Measurements from ENCODE around the gene GDF15.

GDF15 gene

DNA sequence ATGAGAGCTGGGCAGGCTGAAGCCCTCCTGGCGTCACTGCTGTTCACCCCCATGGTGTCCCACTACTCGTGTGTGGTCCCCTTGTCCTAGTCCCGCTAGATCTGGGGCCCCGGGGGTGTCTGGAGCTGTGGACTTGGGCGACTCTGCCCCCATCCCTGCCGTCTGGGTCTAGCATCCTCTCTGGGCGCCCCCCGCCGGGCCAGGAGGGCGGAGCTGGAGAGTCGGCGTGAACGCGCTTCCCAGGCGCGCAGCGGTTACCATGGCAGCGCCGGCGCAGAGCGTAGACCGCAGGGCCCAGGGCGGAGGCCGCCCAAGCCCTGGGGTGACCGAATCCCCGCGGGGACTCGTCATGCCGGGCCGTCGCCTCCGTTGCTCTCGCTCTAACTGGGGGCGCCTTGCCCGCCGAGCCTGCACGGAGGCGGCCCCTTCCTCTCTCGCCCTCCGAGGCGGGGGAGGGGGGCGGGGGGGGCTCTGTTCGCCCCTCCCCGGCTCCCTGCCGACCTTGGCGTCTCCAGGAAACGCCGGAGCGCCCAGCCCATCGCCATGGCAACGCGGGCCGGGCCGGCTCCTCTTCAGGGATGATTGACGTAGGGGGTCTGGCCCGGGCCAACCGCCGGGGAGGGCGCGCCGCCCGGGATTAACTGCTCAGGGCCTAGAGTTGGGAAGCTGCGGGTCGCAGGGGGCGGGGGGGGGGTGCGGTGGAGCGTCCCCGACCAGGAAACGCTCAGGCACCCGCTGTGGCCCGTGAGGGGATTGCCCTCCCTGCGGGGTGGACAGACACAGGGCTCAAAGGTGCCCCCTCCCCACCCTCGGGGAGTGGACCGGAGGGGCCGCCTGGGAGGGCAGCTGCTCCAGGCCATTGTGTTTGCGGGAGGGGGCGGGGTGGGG is 43.1 kb downstream of the GDF15 start:
- DNase-seq (ENCODE audit: low spot score) = no peak
- FAIRE-seq = no peak

DNA sequence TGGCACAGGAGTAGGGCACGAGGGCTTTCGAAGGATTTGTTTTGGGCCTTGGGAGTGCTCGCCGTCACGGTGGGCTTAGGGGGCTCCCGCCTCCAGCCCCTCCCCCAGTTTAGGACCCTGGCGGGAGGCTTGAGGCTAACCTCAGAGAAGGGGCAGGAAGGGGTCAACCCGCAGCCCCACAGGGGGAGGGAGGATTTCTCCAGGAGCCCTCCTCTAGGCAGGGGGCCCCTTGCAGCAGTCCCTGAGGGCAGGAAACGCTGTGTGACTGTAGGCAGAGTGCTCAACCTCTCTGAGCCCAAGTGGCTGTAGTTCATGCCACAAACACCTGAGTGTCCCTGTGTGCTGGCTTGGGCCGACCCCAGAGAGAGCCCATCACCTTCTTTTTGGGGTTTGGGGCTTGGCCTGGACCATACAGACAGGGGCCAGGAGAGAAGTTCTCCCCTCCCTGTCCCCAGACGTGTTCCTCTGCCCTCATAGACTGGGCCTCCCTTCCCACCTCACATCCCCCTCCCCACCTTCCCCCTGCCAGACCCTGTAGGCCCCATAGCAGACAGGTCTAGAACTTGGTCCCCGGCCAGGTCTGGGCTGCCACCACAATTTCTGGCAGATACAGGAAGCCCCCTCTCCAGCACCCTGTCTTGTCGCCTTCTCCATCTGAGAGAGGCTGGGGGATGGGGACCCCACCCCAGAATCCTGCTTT is 43.9 kb downstream of the GDF15 start:
- no peak for FAIRE-seq

DNA sequence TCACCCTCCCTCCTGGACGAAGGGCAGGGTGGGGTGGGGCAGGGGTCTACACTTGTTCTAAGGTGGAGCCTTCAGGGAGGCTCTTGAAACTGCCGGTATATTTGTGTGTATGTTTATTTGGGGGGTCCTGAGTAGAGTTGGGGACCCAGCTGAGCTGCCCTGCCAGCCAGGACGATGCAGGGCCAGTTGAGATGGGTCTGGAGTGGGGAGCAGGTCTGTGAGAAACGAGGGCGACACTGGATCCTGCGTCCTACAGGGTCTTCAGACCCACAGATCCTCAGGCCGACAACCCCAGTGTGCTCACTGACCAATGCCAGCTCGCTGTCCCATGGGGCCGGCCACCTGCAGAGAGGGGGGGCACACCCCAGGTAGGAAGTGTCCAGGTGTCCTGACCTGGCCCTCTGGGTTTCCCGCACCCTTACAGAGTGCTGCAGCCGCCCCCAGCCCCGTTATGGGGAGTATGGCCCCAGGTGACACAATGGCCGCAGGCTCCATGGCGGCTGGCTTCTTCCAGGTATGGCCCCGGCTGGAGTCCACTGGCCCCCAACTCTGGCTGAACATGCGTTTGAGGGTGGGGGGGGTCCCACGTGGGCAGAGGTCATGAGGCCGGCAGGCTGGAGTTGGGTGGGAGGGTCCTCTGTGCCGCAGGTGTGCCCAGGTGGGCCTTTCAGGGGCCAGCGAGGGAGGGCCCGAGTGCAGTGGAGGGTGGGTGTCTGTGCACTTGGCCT is 44.6 kb downstream of the GDF15 start:
- FAIRE-seq (no peak), DNase-seq (ENCODE audit: low spot score) (no peak)

More for the DNA sequence above, 43.9 kb downstream of the GDF15 start:
- no peak for DNase-seq (ENCODE audit: low spot score)

DNA sequence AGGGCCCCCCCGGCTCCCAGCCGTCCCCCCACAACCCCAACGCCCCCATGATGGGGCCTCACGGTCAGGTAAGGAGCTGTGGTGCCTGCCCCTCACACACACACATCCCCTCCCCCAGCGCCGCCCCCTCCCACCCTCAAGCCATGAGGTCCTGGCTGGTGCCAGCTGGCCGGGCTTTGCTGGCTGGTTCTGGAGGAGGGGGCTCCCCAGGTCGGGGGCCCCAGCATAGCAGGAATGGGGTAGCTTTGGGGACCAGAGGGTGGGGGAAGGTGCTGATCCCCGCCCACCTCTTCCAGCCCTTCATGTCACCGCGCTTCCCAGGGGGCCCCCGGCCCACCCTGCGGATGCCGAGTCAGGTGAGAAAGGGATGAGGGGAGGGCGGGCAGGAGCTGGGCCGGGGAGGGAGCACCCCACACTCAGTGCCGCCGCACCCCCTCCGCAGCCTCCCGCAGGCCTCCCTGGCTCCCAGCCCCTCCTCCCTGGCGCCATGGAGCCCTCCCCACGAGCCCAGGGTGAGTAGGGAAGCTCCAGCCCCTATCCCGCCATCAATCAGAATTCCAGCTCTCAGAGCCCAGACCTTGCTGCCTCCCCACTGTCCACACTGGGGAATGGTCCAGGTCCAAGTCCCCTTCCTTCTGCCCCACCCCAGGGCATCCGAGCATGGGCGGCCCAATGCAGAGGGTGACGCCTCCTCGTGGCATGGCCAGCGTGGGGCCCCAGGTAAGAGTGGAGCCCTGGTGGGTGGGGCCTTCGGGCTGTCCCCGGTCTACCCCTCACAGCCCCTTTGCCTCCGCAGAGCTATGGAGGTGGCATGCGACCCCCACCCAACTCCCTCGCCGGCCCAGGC is 45.6 kb downstream of the GDF15 start:
- no peak for DNase-seq (ENCODE audit: low spot score)
- FAIRE-seq = no peak

DNA sequence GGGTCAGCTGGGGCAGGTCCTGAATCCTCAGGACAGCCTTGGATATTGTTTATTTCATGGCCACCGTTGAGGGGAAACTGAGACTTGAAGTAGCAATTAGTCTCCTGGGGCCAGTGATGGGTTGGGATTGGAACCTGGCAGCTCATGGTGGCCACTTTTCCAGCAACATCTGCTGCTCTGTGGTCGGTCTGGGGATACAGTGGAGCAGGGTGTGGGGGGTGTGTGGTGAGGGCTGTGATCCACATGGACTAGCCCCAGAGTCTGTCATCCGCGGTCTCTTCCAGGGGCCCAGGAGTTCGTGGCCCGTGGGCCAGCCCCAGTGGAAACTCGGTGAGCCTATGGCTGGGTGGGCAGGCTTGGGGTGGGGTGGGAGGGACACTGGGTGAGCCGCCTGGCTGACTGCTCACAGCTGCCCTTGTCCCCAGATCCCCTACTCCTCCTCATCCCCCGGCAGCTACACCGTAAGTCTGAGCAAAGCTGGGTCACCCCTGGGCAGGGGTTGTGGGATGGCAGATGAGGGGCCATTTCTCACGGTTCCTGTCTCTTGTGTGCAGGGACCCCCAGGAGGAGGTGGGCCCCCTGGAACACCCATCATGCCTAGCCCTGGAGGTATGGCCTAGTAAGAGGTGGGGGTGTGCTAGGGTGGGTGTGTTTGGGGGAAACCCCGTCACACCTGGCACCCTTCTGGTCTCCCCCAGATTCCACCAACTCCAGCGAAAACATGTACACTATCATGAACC is 46.5 kb downstream of the GDF15 start:
- FAIRE-seq = no peak
- no peak for DNase-seq (ENCODE audit: low spot score)

DNA sequence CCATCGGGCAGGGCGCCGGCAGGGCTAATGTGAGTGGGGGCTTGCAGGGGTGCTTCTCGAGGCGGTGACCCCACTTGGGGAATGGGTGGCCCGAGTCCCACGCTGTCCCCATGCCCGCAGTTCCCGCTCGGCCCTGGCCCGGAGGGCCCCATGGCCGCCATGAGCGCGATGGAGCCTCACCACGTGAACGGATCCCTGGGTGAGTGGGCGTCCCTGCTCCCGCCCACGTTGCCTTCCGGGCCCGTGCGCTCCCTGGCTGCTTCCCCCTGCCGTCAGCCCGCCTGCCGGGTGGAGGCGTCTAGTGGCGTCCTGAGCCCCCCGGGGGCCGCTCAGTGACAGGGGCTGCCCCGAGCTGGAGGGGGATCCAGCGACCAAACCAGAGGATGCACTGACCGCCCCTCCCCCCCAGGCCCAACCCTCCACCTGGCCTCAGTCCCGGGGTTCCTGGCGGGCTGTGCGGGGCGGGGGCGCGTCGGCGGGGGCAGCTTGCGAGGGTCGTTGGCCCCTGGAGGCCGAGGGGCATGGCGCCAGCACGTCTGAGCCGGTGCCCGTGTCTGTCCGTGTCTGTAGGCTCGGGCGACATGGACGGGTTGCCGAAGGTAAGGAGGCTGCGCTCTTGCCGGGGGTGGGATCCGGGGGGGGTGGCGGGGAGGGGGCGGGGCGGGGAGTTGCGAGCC is 47.2 kb downstream of the GDF15 start:
- no peak for DNase-seq (ENCODE audit: low spot score)
- FAIRE-seq = no peak

DNA sequence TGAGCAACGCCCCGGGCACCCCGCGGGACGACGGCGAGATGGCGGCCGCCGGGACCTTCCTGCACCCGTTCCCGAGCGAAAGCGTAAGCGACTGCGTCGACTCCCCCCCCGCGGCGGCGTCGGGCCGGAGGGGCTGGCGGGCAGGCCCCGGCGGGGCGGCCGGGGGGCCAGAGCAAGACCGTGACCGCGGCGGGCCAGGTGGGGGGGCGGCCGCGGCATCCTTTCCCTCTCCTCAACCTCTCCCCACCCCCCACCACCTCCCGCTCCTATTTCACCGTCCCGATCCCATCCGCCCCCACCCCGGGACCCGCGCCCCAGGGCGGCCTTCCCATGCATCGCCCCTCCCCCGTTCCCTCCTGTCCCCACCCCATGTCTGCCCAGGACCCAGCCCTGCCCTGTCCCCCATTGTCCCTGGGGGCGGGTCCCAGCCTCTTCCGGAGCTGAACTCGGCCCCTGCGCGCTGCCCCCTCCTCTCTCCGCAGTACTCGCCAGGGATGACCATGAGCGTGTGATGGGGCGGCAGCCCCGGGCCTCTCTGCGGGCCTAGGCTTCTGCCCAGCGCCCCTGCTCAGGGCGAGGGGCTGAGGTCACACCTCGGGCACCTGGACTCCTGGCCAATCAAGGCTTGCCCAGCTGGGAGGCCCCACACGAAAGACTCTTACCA is 47.9 kb downstream of the GDF15 start:
- DNase-seq (ENCODE audit: low spot score) = no peak
- FAIRE-seq = no peak

DNA sequence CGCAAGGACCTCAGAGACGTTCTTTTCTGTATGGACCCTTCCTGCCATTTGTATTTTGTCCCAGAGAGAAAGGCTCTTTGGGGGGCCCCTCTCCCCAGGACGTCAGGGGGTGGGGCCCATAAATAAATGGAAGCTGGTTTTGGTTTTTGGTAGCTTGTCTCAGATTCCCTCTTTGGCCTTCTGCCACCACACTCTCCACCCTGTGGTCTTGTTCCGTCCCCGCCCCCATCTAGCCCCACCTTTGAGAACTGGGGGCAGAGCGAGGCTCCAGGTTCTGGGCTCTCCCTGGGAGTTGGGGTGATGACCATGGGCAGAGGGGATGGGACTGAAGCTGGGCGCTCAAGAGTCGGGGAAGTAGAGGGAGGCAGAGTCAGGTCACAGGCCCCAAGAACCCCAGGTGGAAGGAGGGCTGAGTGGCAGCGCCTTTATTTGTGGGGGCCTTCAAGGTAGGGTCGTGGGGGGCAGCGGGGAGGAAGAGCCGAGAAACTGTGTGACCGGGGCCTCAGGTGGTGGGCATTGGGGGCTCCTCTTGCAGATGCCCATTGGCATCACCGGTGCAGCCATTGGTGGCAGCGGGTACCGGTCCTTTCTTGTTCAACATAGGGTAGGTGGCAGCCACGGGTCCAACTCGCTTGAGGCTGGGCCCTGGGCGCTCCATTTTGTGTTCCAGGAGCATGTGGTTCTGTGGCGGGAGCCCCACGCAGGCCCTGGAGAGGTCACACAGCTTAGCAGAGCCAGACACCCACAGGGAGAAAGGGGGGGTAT is 48.6 kb downstream of the GDF15 start:
- no peak for DNase-seq (ENCODE audit: low spot score)
- FAIRE-seq = no peak

DNA sequence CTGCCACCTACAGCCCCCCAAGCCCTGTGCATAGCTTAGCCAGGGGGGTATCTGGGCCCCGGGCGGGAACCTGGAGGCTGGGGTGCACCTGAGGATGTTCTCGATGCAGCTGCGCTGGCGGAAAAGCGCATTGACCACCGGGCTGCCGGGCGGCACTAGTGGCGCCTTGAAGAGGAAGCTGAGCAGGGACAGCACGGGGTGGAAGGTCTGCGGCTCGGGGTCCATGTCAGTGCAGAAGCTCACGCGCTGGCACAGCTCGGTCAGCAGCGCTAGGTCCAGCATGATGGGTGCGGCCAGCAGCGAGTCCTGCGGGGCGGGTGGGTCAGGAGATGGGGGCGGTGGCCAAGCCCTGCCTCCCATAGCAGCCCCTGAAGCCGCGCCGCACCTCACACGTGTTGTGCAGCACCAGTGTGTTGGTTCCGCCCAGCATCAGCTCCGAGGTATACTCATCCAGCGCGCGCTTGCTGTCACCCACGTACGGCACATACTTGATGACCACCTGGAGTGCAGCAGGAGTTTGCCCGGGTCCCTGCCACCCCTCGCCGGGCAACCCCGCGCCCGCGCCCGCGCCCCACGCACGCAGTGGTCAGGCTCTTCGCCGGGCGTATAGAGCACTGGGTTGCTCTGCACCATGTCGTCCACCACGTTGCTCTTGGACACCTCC is 49.4 kb downstream of the GDF15 start:
- FAIRE-seq (no peak), DNase-seq (ENCODE audit: low spot score) (no peak)

DNA sequence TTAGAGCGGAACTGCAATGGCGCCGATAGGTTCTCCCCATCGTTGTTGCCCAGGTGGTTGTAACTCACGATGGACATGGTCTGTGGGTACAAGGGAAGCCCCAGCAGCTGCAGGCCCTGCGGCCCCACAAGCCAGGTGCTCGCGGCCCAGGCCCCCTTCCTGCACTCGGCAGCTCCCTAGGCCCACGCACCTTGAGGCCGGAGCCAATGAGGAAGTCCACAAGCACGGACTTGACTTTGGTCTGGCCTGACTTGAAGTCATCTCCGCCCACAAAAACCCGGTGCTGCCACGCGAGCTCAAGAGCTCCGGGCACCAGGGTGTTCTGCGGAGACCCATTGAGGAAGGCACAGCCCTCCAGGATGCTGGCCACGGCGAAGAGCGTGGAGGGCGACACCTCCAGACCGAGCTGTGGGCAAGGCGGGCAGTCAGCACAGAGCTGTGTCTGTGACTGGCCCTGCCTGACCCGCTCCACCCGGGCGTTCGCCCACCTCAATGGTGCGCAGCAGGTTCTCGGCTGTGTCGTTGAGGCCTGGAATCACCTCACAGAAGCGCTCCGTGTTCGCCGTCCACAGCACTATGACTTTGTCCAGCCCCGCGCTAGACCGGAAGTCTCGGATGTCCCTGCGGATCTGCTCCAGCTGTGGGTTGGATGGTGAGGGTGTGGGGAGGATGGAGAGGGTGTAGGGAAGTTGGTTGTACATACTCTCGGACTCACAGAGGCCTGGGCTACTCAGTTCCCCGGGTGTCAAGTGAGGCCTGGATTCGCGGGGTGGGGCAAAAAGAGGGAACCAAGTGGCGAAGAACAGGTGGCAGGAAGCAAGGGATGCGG is 50.1 kb downstream of the GDF15 start:
- DNase-seq (ENCODE audit: low spot score) (no peak), FAIRE-seq (no peak)

DNA sequence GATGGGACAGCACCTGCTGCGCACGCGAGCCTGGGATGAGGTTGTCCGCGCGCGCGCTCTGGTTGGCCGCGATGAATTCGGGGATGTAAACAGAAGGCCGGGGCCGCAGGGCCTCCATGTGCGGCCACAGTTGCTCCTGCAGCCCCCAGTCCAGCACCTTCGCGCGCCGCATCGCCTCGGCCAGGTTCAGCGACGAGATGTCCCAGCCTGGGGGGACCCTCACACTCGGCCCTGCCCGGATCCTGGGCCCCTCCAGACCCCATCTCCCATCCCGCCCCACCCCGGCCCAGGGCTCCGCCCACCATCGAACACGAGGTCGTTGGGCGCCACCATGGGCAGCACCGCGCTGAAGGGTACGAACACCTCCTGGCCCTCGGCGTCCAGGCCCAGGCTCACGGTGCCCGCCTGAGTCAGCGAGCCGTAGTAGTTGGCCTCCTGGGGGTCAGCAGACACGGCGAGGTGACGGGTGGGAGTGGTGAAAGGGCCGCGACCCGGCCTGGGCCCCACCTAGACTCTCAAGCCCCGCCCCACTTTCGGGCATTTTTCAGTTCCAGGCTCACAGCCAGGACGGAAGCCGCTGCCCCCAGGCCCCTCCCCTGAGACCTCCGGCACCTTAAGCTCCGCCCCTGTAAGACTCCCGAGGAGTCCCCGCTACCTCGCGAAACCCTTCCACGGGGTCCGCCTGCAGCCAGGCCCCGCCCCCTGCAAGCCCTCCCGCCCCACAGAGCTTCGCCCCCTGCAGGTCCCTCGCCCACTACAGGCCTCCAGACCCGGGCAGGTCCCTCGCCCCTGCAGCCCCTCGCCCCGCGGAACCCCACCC is 50.9 kb downstream of the GDF15 start:
- FAIRE-seq (no peak), DNase-seq (ENCODE audit: low spot score) (no peak)

DNA sequence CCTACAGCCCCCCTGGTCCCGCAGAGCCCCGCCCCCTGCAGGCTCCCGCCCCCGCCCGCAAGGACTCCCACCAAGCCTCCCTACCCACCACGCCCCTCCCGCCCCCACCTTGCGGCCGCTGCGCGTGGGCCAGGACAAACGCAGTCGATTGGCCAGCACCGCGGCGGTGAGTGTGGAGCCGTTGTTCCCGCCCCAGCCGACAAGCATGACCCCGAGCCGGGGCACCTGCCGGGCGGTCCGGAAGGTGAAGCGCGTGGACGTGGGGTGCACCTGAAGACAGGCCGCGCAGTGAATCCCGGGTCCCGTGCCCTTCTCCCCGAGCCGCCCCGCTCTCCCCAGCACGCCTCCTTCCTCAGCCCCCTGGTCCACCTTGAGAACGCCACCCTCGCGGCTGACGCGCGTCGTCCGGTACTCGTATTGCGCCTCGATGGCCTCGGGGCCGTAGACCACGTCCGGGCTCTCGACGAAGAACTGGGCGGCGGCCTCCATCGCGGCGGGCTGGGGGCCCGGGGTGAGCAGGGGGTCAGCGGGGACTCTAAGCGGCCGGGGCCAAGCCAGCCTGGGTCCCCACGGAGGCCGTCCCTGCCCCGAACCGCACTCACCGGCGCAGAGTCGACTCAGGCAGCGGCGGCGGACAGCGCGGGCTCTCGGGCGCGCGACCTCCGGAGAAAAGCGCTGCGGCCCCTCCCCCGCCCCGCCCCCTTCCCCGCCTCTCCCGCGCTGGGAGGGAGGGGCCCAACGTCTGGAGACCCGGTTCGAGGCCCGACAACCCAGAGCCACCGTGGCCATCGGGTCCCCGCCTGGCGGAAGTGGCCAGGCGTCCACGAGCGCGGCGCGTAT is 51.8 kb downstream of the GDF15 start, which contains the start of gene ISYNA1:
Gene ISYNA1, minus strand, starts transcription at position 643 of the 840 bp plus-strand sequence. Its CDS starts 154 bp downstream, at position 489.
- FAIRE-seq (no peak), DNase-seq (ENCODE audit: low spot score) (no peak)

DNA sequence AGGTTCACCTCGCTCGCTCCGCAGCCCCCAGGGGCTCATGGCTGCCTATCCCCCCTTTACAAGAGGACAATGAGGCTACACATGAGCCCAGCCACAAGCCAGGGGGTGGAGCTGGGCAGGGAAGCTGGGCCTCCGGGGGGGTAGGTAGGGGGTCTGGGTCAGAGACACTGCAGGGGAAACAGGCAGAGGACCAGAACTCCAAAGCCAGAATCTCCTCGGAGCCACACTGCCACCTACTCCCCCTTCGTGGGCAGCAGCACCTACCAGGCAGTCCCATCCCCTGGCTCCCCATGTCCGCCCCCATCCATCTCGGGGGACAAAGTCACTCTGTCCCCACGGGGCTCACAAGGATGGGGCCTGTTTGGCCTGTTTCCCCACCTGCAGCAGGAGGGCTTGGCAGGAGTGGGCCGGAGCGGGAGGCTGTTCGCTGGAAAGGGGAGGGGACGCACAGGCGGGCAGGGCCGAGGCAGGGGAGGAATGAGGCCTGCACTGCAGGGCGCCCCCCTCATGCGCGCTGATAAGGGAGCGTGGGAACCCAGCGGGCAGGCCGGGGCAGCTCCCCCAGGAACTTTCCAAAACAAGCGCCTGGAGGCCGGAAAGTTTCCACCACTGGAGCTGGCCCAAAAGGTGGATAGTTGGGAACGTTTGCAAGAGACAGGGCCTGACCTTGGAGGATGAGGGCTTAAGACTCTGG is 52.5 kb downstream of the GDF15 start:
- DNase-seq (ENCODE audit: low spot score) (no peak), FAIRE-seq (no peak)
